ENCODE results near the gene MLLT3.

The MLLT3 gene

DNA sequence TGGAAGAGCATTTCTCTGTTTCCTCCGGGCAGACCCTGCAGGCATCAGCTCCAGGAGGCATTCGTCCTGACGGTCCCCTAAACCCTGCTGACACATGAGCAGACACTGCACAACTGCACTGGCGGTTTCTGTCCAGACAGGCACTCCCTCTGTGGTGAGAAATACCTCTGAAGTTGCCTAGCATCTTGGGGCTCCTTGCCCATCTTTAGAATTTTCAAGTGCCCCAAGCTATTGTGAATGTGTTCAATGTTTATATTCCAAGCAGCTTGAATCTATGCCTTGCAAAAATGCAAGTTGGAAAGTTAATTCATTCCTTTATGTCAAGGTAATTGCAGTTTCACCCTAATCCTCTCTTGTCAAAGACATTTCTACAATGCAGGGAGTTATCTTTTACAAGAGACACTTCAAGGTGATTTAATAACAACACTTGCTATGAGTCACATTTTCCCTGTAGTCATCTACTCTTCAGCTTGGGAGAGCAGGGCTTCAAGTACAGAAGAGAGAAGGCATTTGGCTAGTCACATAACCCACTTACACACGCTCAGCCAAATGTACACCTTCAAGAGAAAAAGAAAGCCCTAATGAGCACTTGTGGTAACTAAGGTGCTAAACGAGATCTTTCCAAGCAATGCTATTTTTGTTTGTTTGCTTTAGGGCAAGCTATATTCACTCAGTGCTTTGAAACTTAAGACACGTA is 302.5 kb downstream of the MLLT3 start:
- TF ChIP-seq, protein P1, sequence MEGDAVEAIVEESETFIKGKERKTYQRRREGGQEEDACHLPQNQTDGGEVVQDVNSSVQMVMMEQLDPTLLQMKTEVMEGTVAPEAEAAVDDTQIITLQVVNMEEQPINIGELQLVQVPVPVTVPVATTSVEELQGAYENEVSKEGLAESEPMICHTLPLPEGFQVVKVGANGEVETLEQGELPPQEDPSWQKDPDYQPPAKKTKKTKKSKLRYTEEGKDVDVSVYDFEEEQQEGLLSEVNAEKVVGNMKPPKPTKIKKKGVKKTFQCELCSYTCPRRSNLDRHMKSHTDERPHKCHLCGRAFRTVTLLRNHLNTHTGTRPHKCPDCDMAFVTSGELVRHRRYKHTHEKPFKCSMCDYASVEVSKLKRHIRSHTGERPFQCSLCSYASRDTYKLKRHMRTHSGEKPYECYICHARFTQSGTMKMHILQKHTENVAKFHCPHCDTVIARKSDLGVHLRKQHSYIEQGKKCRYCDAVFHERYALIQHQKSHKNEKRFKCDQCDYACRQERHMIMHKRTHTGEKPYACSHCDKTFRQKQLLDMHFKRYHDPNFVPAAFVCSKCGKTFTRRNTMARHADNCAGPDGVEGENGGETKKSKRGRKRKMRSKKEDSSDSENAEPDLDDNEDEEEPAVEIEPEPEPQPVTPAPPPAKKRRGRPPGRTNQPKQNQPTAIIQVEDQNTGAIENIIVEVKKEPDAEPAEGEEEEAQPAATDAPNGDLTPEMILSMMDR (conservative IDR thresholded peaks at IDR 0.05; ENCODE audit: low read length), result no peak
- no peak overlapping the region for H3K4me3 ChIP-seq (ENCODE audit: low read length)
- DNase-seq (ENCODE audit: low read depth), result peak; percentile 32

DNA sequence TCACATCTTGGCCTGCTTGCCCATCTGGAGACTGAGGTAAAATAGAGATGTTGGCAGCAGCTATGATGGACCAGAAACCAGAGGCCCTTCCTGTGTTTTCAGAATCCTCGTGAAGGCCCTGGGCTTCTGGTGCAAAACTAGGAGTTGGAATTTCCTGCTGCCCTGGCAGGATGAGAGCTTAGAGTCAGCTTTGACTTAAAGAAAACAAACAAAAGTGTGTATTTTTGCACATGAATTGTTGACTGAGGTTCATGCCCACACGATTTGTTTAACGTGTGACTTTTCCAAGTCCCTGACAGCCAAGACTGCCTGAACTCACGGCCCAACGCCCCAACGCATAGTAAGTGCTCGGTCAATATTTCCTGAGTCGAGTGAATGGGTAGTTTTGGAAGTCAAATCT is 303.1 kb downstream of the MLLT3 start:
- TF ChIP-seq, protein P1 (conservative IDR thresholded peaks at IDR 0.05; ENCODE audit: low read length), result no peak
- H3K4me3 ChIP-seq (ENCODE audit: low read length), result no peak overlapping the region
- no peak for DNase-seq (ENCODE audit: low read depth)

DNA sequence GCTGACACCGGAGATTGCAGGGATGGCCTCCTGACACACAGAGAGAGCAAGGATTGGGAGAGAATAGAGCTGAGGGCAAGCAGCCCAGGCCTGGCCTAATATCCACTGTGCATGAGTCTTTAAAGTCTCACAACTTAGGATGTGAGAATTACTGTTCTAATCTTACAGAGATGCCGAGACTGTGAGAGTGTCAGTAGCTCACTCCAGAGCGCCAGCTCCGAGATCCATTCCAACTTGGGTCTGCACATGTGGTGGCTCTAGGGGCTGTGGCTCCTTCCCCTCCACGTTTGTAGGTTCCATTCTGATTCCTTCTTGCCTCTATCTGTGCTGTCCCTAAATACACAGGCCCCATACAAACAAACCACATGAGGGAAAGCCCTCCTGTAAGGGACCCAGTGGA is 304.6 kb downstream of the MLLT3 start:
- TF ChIP-seq, protein P1 (conservative IDR thresholded peaks at IDR 0.05; ENCODE audit: low read length), result no peak
- H3K4me3 ChIP-seq (ENCODE audit: low read length), result no peak overlapping the region
- DNase-seq (ENCODE audit: low read depth), result no peak

DNA sequence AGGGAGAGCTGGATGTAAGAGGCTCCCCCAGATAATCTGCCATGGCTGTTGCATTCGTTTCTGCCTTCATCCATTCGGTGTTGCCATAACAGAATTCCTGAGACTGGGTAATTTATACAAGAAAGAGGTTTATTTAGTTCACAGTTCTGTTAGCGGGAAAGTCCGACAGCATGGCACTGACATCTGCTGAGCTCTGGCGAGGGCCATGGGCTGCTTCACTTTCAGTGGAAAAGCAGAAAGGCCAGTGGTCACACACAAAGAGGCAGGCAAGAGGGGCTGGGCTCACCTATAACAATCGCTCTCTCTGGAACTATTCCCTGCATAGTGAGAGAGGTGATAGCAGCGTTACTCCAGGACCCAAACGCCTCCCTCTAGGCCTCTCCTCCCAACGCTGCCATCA is 305.9 kb downstream of the MLLT3 start:
- TF ChIP-seq, protein P1 (conservative IDR thresholded peaks at IDR 0.05; ENCODE audit: low read length), result no peak
- no peak for DNase-seq (ENCODE audit: low read depth)
- H3K4me3 ChIP-seq (ENCODE audit: low read length), result no peak overlapping the region

DNA sequence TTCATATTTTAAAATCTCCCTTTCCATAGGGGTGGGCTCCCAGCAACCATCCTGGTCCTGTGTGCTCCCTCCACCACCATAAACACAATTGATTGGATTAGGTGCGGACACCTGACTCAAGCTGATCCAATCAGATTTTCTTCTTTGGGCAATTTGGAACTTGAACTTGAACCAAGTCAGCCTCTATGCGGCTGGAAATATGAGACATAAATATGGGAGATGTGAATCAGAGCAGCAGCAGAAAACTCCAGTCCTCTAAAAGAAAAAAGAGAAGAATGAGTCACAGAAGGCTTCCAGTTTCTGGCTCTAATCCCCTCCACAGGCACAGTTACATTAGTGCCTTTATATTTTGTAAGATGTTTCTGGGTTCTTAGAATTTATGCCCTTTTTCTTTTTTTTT is 306.6 kb downstream of the MLLT3 start:
- no peak overlapping the region for H3K4me3 ChIP-seq (ENCODE audit: low read length)
- peak; percentile 68 for DNase-seq (ENCODE audit: low read depth)
- TF ChIP-seq, protein P1 (conservative IDR thresholded peaks at IDR 0.05; ENCODE audit: low read length), result no peak

DNA sequence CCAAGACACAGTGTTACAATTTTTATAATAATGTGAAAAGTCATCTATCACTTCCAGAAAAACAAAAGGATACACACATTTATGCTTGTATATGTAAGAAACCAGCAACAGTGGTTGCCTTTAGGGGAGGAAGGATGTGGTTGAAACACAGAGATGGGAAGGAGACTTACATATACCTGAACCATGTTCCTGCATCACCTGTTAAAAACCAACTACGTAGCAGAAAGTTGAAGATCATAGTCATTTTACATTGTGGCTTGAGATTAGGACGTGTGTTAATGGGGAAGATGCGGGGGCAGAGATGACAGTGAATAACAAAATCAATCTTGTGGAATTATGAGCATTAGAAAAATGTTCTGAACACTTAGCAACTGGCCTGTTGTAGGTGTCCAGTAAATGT is 307.3 kb downstream of the MLLT3 start:
- TF ChIP-seq, protein P1 (conservative IDR thresholded peaks at IDR 0.05; ENCODE audit: low read length), result no peak
- no peak for DNase-seq (ENCODE audit: low read depth)
- no peak overlapping the region for H3K4me3 ChIP-seq (ENCODE audit: low read length)

DNA sequence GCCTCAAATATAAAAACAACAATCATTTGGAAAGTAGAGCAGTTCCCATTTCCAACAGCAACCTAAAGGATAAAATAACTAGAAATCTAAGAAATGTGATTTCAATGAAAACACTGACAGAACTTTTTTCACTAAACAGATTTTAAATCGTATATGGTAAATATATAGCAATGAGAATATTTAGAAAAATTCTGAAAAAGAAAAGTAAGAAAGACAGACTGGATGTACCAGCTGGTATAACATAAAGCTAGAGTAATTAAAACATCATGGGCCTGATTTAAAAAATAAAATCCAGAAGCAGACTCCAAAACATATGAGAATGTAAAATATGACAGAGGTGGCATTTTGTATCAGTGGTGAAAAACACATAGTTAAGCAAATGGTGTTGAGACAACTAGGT is 308.9 kb downstream of the MLLT3 start:
- no peak overlapping the region for H3K4me3 ChIP-seq (ENCODE audit: low read length)
- TF ChIP-seq, protein P1 (conservative IDR thresholded peaks at IDR 0.05; ENCODE audit: low read length), result no peak
- no peak for DNase-seq (ENCODE audit: low read depth)
